Sigmoid colon (tissue), 7 donors: ENCODE data around the gene DPF3. TPM values are rescaled to one million over a fixed set of nuclear protein-coding genes. Genes with fewer than 3 reads are reported as not detected.

ENCODE experiments used
- DNase-seq: peaks from one replicate; pipeline ENCODE4 v3.0.0-alpha.2; 2019
- H3K27ac ChIP-seq, 4 donors: fragments of 200-600 bp; sonication (generic); one replicate each; pipeline ENCODE4 v1.5.1; 2016 to 2019; ENCODE audit warnings: mild to moderate bottlenecking in 1 of 4
- H3K27me3 ChIP-seq, 3 donors: fragments of 200-600 bp; sonication (generic); one replicate each; pipeline ENCODE4 v1.5.1; 2019; ENCODE audit warnings: mild to moderate bottlenecking in 1 of 3
- H3K36me3 ChIP-seq, 4 donors: fragments of 200-600 bp; sonication (generic); one replicate each; pipeline ENCODE4 v1.5.1; 2016 to 2019
- H3K4me1 ChIP-seq, 4 donors: fragments of 200-600 bp; sonication (generic); one replicate each; pipeline ENCODE4 v1.5.1; 2017 to 2019
- H3K4me3 ChIP-seq, 4 donors: fragments of 200-600 bp; sonication (generic); one replicate each; pipeline ENCODE4 v1.5.1; 2017 to 2019; ENCODE audit warnings: mild to moderate bottlenecking in 2 of 4, moderate library complexity in 1 of 4
- H3K9me3 ChIP-seq, 4 donors: fragments of 200-600 bp in 3 of 4; sonication (generic) in 3 of 4; one replicate each; pipeline versions ENCODE4 v1.5.1 to v1.6.1; 2013 to 2019
- EP300 ChIP-seq, 4 donors: sonication (generic); formaldehyde crosslinking; IDR thresholded peaks; one replicate each; pipeline ENCODE4 v1.6.1; 2017; ENCODE audit warnings: antibody characterized with exemption in 4 of 4
- POLR2A ChIP-seq, 2 donors: fragments of 450-650 bp; IDR thresholded peaks; one replicate each; pipeline ENCODE4 v1.6.1; 2016; ENCODE audit warnings: antibody characterized with exemption in 2 of 2, mild to moderate bottlenecking in 2 of 2, moderate library complexity in 2 of 2
- POLR2AphosphoS5 ChIP-seq, 4 donors: sonication (generic); formaldehyde crosslinking; IDR thresholded peaks; one replicate each; pipeline ENCODE4 v1.6.1; 2017; ENCODE audit warnings: antibody characterized with exemption in 4 of 4
- WGBS, 2 donors: extraction: QIAGEN DNeasy Blood & Tissue Kit; methylation state at CpG; one replicate each; pipeline ENCODE4 v1.1.7; 2013; 5-methylcytosine and 5-hydroxymethylcytosine counted together
- intact Hi-C: fragments of 100-400 bp; cut with DNase I; formaldehyde crosslinking; loops from one replicate; pipeline ENCODE4 v1.15.1; 2023
- polyA plus RNA-seq, 3 donors: library from polyadenylated mRNA; stranded (reverse); fragments of 200-250 nt; gene quantifications; one replicate each; pipeline ENCODE4 v1.2.3, GENCODE V29; 2013
- total RNA-seq, 4 donors: library from RNA; depleted of rRNA; stranded (reverse); fragments of >200 nt; gene quantifications; one replicate each; pipeline ENCODE4 v1.1.0, GENCODE V29; 2016
- TF ChIP-seq, protein P1 (sequence below), 4 experiments: fragments of 450-650 bp in 3 of 4; fragments of 200-600 bp in 1 of 4; IDR thresholded peaks; one replicate each; pipeline ENCODE4 v1.5.1; 2016 to 2019; ENCODE audit warnings: antibody characterized with exemption in 4 of 4, mild to moderate bottlenecking in 3 of 4, moderate library complexity in 2 of 4
- donor health status: healthy with polysubstance abuse.
- donor health status: Bipolar disorder and iron deficiency.
- donor health status: healthy.

Gene DPF3
- total and polyA plus RNA-seq, 7 donors: 0.28 to 4.5 (median 2.3) TPM

DNA sequence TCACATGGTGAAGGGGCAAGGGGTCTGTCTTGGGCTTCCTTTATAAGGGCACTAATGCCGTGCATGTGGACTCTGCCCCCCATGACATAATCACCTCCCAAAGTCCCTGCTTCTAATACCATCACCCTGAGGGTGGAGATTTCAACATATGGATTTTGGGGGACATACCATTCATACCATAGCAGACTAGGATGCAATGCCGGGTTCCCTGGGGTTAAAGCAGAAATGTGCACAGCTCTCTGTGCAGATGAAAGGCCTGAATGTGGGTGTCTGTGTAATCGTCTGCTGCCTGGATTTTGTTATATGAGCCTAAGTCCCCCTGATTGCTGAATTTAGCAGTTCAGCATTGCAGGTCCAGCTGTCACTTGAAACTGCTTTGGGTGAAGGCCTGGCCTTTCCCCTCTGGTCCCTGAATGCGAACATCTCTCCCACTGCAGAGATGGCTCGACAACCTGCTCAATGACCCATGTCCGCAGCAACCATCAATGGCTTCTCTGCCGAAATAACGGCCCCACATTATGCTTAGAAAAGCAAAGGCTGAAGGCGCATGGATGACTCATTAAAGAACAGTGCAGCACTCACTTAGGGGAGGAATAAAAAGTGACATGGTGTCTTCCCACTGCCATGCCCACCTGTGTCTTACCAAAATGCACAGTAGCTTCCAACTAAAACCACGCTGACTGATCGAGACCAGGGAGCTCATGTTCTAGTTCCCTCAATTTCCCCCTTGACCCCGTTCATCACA, 286.3 kb downstream of the DPF3 start:
- Histone ChIP-seq H3K9me3 (no peaks in the 10 kb centered on the region), H3K27ac (no peak overlapping the region), H3K4me3 (no peak overlapping the region), H3K4me1 (no peaks in the 10 kb centered on the region), H3K36me3 (no peaks in the 10 kb centered on the region), H3K27me3 (no peaks in the 10 kb centered on the region)
- intact Hi-C loops: no loop called here
- TF ChIP-seq, protein P1, sequence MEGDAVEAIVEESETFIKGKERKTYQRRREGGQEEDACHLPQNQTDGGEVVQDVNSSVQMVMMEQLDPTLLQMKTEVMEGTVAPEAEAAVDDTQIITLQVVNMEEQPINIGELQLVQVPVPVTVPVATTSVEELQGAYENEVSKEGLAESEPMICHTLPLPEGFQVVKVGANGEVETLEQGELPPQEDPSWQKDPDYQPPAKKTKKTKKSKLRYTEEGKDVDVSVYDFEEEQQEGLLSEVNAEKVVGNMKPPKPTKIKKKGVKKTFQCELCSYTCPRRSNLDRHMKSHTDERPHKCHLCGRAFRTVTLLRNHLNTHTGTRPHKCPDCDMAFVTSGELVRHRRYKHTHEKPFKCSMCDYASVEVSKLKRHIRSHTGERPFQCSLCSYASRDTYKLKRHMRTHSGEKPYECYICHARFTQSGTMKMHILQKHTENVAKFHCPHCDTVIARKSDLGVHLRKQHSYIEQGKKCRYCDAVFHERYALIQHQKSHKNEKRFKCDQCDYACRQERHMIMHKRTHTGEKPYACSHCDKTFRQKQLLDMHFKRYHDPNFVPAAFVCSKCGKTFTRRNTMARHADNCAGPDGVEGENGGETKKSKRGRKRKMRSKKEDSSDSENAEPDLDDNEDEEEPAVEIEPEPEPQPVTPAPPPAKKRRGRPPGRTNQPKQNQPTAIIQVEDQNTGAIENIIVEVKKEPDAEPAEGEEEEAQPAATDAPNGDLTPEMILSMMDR (IDR thresholded peaks at IDR 0.05): no peak
- no peak for TF ChIP-seq EP300 (IDR thresholded peaks at IDR 0.05)
- no peak for TF ChIP-seq POLR2A (IDR thresholded peaks at IDR 0.05)
- TF ChIP-seq POLR2AphosphoS5 (IDR thresholded peaks at IDR 0.05): no peak
- no peak for DNase-seq
- WGBS, 2 donors: 81 to 84% methylated on average over 12 of the region's 12 CpGs

DNA sequence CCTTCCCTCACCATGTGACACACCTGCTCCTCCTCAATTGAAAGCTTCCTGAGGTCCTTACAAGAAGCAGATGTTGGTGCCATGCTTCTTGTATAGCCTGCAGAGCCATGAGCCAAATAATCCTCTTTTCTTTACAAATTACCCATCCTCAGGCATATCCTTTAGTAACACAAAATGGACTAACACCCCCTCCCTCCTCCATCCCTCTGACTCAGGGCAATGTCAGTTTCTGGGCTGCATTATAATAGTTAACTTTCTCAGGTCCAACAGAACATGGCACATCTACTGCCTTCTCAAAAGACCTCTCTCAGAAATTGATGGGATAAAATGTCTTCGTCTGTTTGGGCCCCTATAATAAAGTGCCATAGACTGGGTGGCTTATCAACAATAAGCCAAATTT, 287.0 kb downstream of the DPF3 start:
- intact Hi-C loops: no loop called here
- Histone ChIP-seq H3K4me1 (no peaks in the 10 kb centered on the region), H3K36me3 (no peaks in the 10 kb centered on the region), H3K27me3 (no peaks in the 10 kb centered on the region), H3K4me3 (no peak overlapping the region), H3K27ac (no peak overlapping the region), H3K9me3 (no peaks in the 10 kb centered on the region)
- no peak for DNase-seq
- WGBS, 2 donors: 85 to 97% methylated on average over 1 of the region's 1 CpG
- TF ChIP-seq POLR2AphosphoS5 (IDR thresholded peaks at IDR 0.05) (no peak), EP300 (IDR thresholded peaks at IDR 0.05) (no peak), POLR2A (IDR thresholded peaks at IDR 0.05) (no peak)
- TF ChIP-seq, protein P1 (IDR thresholded peaks at IDR 0.05): no peak

DNA sequence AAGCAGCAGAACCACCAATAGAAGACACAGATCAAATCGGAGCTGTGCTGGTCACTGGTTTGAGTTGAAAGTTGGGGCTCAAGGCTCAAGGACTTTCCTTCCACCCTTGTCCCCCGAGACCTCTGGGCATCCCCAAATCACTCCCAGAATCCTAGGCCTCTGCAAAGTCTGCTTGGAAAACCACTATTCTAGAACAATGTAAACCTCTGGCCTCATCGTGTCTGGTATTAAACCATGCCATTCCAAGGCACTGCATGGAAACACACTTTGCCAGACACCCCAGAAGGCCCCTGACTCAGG, 288.0 kb downstream of the DPF3 start:
- Histone ChIP-seq H3K27ac (no peak overlapping the region), H3K4me3 (no peak overlapping the region), H3K27me3 (no peaks in the 10 kb centered on the region), H3K36me3 (no peaks in the 10 kb centered on the region), H3K9me3 (no peaks in the 10 kb centered on the region), H3K4me1 (no peaks in the 10 kb centered on the region)
- no peak for DNase-seq
- TF ChIP-seq POLR2A (IDR thresholded peaks at IDR 0.05) (no peak), EP300 (IDR thresholded peaks at IDR 0.05) (no peak), POLR2AphosphoS5 (IDR thresholded peaks at IDR 0.05) (no peak)
- TF ChIP-seq, protein P1 (IDR thresholded peaks at IDR 0.05): no peak
- intact Hi-C loops: no loop called here
- 95 to 96% methylated on average over 3 of the region's 3 CpGs for WGBS, 2 donors

DNA sequence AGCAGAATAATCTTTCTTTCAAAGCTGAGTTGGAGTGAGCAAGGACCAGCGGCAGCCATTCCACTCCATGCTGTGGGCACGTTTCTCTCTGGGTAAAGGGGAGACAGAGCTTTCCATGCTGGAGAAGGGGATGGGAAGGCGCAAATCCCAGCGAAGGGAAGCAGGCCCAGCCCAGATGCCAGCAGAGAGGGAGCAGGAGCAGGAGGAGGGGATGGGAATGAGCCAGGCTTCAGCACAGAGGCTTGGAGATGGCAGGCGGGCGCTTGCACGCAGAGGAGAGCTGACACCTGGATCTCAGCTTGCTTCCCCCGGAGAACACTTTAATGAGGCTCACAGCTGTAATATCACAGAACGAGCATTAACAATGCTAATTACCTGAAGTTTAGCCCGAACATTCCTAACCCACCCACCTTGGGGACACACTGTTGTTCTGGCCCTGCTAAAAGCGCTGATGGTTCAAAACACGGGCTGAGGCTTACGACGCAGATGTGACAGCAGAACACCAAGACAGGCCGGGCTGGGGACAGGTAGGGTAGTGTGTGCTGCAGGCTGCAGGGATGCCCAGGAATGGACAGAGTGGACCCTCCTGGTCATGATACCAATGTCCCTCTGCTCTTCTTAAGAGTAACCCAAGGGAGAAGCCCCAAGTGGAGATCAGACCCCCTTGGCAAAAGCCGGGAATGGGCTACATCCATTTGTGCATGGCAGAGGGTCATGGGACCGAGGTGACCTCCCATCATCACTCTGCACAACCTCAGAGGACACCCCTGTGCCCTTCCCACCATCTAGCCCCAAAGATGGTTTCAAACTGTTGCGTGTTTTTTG, 288.6 kb downstream of the DPF3 start:
- no peak overlapping the region for H3K4me3 ChIP-seq
- no peaks in the 10 kb centered on the region for H3K4me1 ChIP-seq
- TF ChIP-seq, protein P1 (IDR thresholded peaks at IDR 0.05): no peak
- TF ChIP-seq POLR2A (IDR thresholded peaks at IDR 0.05): no peak
- TF ChIP-seq POLR2AphosphoS5 (IDR thresholded peaks at IDR 0.05): no peak
- no peak for TF ChIP-seq EP300 (IDR thresholded peaks at IDR 0.05)
- H3K36me3 ChIP-seq: no peaks in the 10 kb centered on the region
- no peaks in the 10 kb centered on the region for H3K9me3 ChIP-seq
- 87% methylated on average over 18 of the region's 18 CpGs for WGBS, 2 donors
- no peak for DNase-seq
- no peak overlapping the region for H3K27ac ChIP-seq
- H3K27me3 ChIP-seq: no peaks in the 10 kb centered on the region
- intact Hi-C loops: no loop called here
